Measurements from ENCODE around the gene FAM107A. TPM values are rescaled to one million over a fixed set of nuclear protein-coding genes. Genes with fewer than 3 reads are reported as not detected.

FAM107A gene, protein sequence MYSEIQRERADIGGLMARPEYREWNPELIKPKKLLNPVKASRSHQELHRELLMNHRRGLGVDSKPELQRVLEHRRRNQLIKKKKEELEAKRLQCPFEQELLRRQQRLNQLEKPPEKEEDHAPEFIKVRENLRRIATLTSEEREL
- under 0.01 TPM for total RNA-seq

DNA sequence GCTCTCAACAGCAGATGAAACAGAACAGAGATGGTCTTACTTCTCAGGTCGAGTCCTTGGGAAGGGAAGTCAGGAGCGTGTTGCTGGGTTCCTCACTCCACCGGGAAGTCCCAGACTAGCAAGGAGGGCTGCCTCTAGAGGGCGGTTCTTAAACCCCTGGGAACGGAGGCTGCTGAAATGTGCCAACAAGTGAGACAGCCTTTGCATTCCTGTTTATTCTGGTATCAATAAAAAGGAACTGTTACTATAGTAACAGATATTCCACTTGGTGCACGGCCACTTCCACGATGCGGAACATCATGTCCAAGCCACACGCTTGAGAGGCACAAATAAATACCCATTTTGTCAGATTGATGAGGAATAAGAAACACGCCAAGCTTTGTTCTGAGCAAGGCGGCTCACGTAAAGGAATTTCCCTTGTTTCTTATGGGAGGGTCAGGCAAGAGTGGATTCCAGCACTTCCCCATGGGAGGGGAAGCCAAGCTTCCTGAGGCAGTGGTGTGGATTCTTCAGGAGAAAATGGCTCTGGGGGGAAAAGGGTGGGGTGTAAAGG is at the start of gene FAM107A:
Gene FAM107A, minus strand, starts transcription at position 123 of the 553 bp plus-strand sequence. CDS start 7,531 bp downstream, outside the sequence.
- no peak for DNase-seq (ENCODE audit: low read depth in 2 of 3, low spot score in 2 of 3)

DNA sequence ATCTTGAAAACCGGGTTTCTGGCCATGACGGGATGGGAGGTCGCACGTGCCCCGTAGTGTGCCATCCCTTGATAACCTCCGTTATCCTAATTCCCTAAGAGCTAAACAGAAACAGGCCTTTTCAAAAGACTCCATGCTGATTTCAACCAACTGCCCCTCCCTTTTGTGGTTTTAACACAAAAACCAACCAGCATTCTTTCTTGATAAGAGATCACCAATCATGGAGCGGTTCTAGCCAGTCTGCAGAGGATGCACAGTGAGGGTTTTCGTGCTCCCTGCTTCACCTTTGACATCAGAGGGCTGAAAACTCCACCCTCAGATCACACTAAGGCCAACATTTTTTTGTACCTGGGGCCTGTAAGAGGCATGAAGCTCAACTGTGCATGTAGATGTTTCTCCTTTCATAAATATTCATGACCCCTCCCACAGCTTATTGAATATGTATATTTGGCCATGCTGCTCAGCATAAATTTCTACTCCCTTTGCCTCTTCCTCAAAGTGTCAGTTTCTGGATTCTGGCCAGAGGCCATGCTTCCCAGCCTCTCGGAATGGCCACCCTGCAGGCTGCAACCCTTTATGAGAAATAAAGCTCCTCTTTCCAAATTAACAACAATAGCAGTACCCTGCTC is 48.1 kb upstream of the FAM107A start:
- DNase-seq (ENCODE audit: low read depth in 2 of 3, low spot score in 2 of 3) = no peak

DNA sequence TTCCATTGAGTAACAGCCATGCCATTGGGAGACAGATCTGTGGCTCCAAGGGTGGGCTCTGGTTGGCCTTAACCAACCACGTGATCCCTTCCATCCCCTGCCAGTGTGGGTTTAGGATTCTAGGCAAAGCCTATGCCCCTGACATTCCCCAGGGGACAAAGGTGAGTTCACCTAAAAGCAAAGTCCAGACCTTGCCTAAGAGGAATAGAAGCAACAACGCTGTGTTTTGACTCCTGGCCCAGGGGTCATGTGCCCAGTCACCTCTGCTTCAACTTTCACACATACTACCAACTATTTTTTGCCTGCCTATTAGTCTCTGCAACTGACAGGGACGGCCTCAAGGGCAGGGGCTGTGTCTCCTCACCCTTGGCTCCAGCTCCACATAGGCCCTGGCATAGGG is 47.4 kb upstream of the FAM107A start:
- DNase-seq (ENCODE audit: low read depth in 2 of 3, low spot score in 2 of 3) = no peak

DNA sequence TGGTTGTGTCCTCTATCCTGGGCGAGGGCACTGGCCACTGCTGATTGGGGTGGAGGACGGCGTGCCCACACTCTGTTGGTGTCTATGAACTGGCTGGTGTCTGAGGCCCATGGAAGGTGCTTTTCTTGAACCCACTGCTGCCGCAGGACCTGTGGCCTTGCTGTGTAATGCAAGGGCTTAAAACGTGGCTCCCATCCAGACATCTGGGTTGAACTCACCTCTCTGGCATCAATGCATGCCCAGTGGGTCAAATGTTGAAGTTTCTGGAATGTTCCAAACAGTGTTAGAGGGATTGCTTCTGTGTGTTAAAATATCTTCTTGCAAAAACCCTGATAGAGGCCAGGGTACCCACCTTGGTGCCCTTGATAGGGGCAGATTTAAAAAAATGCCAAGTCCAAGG is 46.8 kb upstream of the FAM107A start:
- no peak for DNase-seq (ENCODE audit: low read depth in 2 of 3, low spot score in 2 of 3)

DNA sequence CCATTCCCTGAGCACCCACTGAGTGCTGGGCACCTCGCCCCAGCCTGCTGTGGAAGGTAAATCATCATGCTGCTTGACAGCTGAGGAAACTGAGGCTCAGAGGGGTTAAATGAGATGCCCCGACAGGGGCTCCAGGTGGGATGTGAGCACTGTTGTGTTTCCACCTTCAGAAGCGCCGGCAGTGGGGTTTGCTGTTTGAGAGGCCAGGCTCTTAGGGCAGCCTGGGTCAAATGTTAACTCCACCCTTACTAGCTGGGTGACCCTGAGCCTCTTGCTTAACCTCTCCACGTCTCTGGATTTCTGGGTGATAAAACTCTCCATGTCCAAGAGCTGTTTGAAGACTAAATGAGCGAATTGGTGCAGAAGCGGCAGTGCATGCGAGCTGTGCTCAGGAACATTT is 46.3 kb upstream of the FAM107A start:
- DNase-seq (ENCODE audit: low read depth in 2 of 3, low spot score in 2 of 3) = no peak

DNA sequence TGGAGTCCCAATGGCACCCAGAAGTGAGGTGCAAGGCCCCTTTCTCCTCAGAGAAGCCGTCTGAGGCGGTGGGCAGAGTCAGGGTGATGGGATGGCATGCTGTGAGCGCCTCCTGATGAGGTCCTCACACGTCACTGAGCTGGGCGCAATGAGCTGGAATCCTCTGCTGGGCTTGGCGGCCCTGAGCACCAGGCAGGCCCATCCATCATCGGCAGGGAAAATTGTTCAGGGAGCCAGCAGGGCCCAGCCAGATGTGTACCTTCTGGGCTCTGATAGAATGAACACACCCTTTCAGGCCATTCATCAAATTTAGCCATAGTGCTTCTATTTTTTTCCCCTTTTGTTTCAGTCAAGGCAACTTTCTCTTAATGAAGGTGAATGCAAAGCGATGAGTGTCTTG is 45.7 kb upstream of the FAM107A start:
- no peak for DNase-seq (ENCODE audit: low read depth in 2 of 3, low spot score in 2 of 3)

DNA sequence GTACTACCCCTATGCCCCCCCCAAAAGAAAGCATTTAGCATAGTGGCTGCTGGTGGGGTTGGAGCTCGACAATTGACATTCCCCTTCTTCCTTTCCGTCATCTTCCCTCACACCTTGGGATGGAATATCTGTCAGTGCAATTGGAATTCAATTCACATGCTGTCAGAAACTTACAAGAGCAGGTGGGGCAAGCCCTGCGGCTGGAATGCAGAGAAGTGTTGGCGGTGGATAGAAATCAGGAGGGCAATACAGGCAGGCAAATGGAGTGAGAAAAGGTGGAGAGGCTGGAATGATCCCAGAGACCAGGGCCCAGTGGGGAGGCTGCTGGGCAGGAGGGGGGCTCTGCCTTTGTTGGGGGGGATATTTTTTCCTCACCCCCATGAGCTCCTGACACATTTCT is 45.2 kb upstream of the FAM107A start:
- DNase-seq (ENCODE audit: low read depth in 2 of 3, low spot score in 2 of 3) = no peak

DNA sequence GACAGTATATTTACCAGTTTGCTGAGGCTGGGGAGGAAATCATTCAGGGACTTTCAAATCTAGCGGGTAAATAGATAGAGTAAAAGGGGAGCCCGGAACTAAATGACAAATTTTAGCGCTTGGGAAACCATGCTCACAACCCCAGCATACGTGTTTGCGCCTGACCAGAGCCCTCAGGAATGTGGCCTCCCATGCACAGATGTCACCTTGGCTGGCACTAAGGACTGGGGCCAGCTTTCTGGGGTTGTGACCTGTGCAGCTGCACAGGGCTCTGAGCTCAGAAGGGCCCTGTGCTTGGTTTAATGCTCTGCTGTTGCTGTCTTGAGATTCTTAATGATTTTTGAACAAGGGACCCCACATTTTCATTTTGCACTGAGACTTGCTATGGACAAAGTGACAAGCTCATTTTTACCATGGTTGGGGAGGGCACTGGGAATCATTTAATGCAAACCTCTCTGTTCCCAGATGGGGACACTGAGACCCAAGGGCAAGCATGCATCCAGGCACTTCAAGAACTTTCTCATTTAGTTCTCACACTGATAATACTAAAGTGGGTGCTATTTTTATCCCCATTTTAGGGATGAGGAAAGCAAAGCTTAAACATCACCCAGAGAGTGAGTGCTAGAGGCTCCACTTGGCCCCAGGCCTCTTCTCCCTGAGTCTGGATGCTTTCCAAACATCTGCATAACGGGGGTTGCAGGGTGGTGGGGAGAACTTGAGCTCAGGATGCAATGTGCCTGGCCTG is 44.1 kb upstream of the FAM107A start:
- DNase-seq (ENCODE audit: low read depth in 2 of 3, low spot score in 2 of 3) = no peak

DNA sequence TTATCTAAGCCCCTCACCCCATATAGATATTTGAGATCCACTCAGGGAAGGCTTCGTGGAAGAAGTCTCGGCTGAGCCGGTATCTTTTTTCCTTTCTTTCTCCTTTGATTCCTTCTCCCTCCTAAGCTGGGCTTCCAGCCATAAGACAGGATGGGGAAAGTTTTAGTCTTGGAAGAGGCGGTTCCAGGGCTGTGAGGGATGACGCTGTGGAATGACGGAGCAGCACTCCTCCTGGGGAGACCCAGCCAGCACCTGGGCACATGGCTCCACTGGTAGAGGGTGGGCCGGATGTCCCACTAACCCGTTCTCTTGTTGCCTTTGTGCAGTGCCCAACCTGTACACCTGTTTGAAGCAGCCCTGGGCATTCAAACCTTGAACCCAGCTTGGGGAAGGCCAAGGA is 43.2 kb upstream of the FAM107A start:
- no peak for DNase-seq (ENCODE audit: low read depth in 2 of 3, low spot score in 2 of 3)

DNA sequence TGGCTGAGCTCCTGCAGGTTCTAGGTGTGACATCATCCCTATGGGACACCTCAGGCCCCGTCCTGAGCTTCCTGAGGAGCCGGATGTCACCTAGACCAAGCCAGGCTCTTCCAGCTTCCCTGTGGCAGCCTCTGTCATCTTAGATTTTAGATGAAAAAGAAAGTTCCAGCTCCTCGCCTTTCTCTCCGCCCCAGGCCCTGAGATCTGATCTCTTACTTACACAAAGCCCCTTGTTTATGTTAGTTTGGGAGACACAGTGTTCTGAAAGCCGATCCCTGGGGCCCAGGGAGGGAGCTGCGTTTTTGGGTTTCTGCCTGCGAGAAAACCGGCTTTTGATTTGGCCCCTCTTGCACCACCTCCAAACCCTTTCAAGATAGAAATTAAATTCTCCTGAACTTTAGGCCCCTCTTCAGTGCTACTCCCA is 40.2 kb upstream of the FAM107A start:
- no peak for DNase-seq (ENCODE audit: low read depth in 2 of 3, low spot score in 2 of 3)

DNA sequence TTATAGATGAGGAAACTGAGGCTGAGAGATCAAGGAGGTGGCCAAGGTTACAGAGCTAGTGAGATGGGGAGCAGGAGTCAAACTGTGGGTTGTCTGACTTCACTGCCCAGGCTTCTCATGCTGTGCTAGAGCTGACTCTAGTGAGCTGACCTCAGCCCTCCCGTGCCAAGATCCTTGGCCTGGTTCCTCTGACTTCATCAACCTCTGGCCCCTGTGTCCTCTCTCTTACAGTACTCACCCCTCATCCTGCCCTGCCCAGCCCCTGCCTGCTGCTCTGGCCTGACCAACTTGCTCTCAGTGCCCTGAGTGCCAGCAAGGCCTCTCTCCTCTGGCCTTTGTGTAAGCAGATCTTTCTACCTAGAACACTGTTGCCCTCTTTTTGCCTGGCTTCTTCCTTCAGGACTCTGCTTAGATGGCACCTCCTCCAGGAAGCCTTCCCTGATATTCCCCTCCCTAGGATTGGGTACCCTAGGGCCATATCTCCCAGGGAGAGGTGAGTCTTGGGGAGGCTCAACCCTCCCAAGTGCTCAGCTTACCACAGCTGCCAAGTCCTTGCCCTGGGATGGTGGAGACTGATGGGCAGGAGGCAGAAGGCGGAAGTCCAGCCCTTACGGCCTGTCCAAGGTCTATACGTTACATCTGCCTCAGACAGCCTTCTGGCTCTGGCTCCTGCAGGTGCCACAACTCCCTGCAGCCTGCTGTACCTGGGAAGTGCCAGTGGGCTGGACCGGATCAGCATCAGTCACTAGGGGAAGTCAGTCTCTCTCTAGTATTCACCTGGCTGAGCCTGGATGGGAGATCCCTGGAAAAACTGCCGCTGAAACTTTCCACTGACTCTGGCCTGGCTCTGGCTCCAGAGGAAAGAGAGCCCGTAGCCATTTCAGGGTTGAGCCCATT is 36.3 kb upstream of the FAM107A start:
- DNase-seq (ENCODE audit: low read depth in 2 of 3, low spot score in 2 of 3) = no peak

DNA sequence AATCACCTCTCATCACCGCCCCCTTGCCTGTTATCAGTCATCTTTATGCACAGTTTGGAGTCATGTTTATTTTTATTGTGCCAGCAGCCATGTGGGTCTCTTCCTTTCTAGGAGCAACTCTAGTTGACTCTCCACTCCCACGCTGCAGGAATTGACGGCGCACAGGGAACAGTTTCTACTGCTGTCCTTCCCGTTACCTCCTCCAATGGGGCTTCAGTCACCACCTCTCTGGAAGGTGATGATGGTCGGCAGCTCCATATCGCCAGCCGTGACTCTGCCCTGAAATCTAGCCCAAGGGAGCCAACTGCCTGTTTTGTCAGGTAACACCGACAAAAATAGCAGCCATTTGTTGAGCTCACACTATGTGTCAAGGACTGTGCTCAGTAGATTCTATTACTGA is 35.6 kb upstream of the FAM107A start:
- DNase-seq (ENCODE audit: low read depth in 2 of 3, low spot score in 2 of 3) = no peak

DNA sequence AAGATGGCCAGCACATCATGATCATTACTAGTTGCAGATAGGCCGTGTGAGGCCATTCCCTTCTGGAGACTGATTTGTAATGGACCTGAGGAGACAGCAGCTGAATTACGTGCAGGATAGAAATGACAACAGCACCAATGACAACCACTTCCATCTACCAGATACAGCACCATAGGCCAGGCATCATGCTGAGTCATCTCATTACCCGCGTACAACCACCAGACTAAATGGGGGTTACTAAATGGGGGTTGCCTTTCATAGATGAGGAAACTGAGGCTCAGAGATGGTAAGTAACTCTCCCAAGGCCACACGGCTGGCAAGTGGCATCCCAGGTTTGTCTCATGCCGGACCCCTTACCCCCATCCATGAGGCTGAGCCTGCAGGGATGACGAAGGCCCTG is 32.8 kb upstream of the FAM107A start:
- no peak for DNase-seq (ENCODE audit: low read depth in 2 of 3, low spot score in 2 of 3)

DNA sequence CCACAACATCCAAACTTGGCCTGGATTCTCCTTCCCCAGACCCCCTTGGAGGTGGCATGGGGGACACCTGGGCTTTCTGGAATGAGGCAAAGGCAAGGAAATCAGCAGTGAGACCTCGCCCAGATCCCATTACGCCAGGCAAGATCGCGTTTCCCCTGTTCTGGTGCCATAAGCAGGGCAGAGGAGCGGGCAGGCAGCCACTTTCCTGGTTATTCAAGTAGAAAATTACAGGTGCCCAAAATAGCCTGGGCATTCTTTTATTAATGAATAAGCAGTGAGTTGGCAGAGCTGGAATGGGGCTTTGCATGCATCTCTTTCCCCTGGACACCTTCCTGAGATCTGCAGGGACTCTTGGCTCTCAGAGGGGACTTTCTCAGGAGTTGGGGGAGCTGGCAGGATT is 31.5 kb upstream of the FAM107A start:
- DNase-seq (ENCODE audit: low read depth in 2 of 3, low spot score in 2 of 3) = no peak

DNA sequence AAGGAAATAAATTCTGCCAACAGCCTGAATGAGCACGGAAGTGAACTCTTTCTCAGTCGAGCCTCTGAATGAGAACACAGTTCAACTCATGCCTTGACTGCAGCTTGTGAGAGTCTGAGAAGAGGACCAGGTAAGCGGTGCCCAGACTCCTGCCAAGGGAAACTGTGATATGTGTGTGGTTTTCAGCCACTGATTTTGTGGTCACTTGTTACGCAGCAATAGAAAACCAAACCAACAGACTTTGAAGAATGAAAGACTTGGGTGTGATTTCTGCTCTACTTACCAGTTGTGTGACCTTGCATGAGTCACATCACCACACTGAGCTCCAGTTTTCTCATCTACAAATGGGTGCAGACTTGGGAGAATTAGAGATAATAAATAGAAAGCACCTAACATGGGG is 30.6 kb upstream of the FAM107A start:
- no peak for DNase-seq (ENCODE audit: low read depth in 2 of 3, low spot score in 2 of 3)

DNA sequence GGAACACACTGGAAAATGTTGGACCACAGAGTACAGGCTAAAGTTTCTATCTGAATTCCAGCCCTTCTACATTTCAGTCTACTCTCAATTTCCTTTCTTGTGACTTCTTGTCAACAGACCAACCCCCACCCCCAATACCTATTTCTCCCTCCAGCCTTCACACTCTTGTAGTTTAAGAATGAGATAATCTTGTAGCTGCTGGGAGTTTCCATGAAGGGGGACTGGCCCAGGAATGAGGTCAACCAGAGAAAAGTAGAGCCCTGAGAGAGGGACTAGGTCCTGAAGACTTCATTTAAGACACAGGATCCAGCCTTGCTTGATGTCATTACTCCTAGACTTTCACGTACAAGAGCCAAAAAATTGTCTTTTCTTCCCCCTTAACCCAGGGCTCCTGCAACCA is 29.5 kb upstream of the FAM107A start:
- no peak for DNase-seq (ENCODE audit: low read depth in 2 of 3, low spot score in 2 of 3)

DNA sequence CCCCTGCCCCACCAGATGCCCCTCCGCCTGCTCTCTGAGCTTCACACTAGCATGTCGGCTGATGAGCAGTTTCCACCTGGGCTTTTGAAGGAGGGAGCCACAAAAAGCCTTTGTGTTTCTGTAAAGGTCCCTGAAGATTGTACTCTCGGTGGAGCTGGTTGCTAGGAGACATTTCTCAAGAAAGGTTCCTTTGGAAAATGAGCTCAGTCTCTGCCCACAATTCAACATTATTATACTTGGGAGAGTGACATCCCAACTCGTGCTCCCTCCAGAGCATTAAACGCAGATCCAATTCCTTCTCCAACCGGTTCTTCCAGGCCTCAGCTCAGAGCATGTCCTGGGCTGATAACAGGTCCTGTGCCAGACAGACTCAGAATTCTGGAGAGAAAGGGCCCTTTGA is 26.8 kb upstream of the FAM107A start:
- DNase-seq (ENCODE audit: low read depth in 2 of 3, low spot score in 2 of 3) = no peak

DNA sequence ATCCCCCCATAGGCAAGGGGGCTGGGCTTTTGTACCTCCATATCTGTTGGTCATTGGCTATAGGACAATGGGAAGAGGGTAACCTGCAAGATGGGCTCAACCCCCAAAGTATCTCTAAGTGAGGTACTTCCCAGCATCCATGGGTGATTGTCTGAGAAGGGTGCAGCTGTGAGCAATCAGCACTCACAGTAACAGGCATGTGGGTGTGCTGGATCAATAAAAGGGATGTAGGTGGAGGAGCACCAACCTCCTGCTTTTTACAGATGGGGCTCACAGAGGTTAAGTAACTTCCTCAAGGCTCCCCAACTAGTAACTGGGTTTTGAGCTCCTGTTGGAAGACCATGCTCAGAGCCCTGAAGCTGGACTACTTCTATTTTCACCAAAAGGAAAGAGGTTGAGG is 26.4 kb upstream of the FAM107A start:
- DNase-seq (ENCODE audit: low read depth in 2 of 3, low spot score in 2 of 3) = no peak

DNA sequence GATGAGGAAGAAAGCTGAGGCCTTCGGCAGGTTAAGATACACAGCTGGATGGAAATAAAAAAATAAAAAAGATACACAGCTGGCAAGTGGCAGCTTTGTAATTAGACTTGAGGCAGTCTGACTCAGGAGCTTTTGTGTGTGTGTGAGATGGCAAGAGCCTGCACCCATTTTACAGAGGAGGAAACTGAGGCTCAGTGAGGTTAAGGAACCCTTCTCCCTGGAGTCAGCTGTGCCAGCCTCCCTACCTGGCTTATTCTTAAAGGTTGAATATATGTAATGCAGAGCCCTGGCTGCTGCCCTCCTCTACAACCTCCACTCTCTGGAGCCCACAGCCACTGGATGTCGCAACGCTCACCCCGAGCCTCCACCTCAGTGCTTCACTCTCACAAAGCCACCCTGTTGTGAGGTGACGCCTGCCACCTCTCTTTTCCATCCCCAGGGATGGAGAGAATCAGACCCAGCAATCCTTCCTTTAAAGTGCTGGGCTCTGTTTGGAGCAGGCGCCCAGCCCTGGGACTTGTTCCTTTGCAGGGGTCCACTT is 20.6 kb upstream of the FAM107A start:
- DNase-seq (ENCODE audit: low read depth in 2 of 3, low spot score in 2 of 3) = no peak

DNA sequence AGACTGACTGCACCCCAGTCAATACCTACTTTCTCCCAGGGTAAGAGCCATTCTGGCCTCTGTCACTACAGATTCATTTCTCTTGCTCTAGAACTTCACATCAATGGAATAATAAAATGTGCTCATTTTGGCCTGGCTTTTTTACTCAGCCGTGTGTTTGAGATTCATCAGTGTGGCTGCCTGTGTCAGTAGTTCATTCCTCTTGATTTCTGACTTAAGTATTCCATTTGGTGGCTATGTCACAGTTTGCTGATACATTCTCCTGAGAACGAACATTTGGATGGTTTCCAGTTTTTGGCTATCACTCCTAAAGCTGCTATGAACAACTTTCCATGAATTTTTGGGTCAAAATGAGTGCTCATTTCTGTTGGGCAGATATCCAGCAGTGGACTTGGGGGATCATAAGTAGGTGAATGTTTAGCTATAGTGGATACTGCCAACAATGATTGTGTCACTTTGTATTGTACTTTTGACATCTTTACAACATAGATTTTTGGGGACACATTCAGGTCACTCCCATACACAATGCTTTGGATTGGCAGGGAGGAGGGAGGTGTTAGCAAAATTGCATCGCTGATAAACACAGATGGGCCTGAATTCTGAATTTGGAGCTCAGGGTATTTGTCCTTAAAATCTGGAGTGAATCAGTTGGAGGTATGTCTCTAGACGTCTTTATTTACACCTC is 19.8 kb upstream of the FAM107A start:
- DNase-seq (ENCODE audit: low read depth in 2 of 3, low spot score in 2 of 3) = no peak

All from hematopoietic multipotent progenitor cell (in vitro differentiated cells).